HepG2 (cell line): Measurements from ENCODE around the gene SLC25A11. TPM values are rescaled to one million over a fixed set of nuclear protein-coding genes. Genes with fewer than 3 reads are reported as not detected.

ENCODE experiments used
- ATAC-seq: fragments of 200-7000 bp; cut with Tn5 transposase; 3 replicates; pipeline ENCODE4 v1.9.1; 2020; ENCODE audit warnings: mild to moderate bottlenecking, moderate library complexity
- BruUV-seq: library from RNA; stranded (reverse); fragments of 400-500 nt; replicated peaks from 2 replicates; lab custom pipeline; 2021; lab: Mats Ljungman, UMichigan
- CTCF ChIA-PET: fragments of 300-600 bp; formaldehyde crosslinking; extraction: SDS; loops from one replicate; lab custom pipeline; 2021; ENCODE audit warnings: low total read pairs, inconsistent platforms, low intra/inter-chr PET ratio; lab: Yijun Ruan, JAX
- POLR2A ChIA-PET: fragments of 350-600 bp; sonication (Branson Sonifier 250); formaldehyde crosslinking; loops from one replicate; lab custom pipeline; 2020; ENCODE audit warnings: antibody characterized with exemption, inconsistent platforms; lab: Yijun Ruan, JAX
- DNase-seq: peaks from one replicate; pipeline ENCODE4 v3.0.0-alpha.2; 2015; ENCODE audit warnings: low spot score
- FAIRE-seq: peaks from 3 replicates; lab custom pipeline; 2011; peaks lifted over from hg19 to GRCh38; lab: Jason Lieb, UNC
- H2AFZ ChIP-seq: one replicate; pipeline ENCODE4 v1.6.1; 2011; ENCODE audit warnings: low read length, inconsistent platforms
- H3K27ac ChIP-seq: fragments of 300-600 bp; 3 replicates; pipeline ENCODE4 v1.8.0; 2011; ENCODE audit warnings: mixed run types, mild to moderate bottlenecking, mixed read lengths, low read length, inconsistent platforms; ENCODE audit not compliant: insufficient read depth; ENCODE audit errors: extremely low read length
- H3K27me3 ChIP-seq, 2 experiments: fragments of 200-600 bp in 1 of 2; 2 replicates in 1 of 2; 3 replicates in 1 of 2; pipeline versions ENCODE4 v1.6.0 to v1.8.0; 2011; ENCODE audit warnings: low read length in 2 of 2, mild to moderate bottlenecking in 2 of 2, moderate library complexity in 2 of 2, inconsistent platforms in 1 of 2; ENCODE audit not compliant: insufficient read depth in 2 of 2, control insufficient read depth in 1 of 2
- H3K36me3 ChIP-seq, 2 experiments: fragments of 200-600 bp in 1 of 2; replicated peaks in 1 of 2; 2 replicates in 1 of 2; 3 replicates in 1 of 2; pipeline versions ENCODE4 v1.5.1 to v1.8.0; 2011; ENCODE audit warnings: low read length in 2 of 2, inconsistent platforms in 1 of 2; ENCODE audit not compliant: insufficient read depth in 2 of 2, control insufficient read depth in 1 of 2
- H3K4me1 ChIP-seq: 2 replicates; pipeline ENCODE4 v1.5.1; 2012; ENCODE audit warnings: low read length, inconsistent platforms; ENCODE audit not compliant: insufficient read depth
- H3K4me2 ChIP-seq: 2 replicates; pipeline ENCODE4 v1.6.0; 2011; ENCODE audit warnings: low read depth, low read length, inconsistent platforms
- H3K4me3 ChIP-seq, 3 experiments: fragments of 200-600 bp in 1 of 3; sonication (generic), shearing (Covaris generic) in 1 of 3; replicated peaks in 1 of 3; 2 replicates each; pipeline ENCODE4 v1.5.1; 2011 to 2016; ENCODE audit warnings: low read length in 3 of 3, inconsistent platforms in 2 of 3, low read depth in 2 of 3, mild to moderate bottlenecking in 2 of 3, control low read depth in 1 of 3, mixed read lengths in 1 of 3; ENCODE audit not compliant: insufficient read depth in 1 of 3
- H3K79me2 ChIP-seq: one replicate; pipeline ENCODE4 v1.6.1; 2011; ENCODE audit warnings: low read length, inconsistent platforms; ENCODE audit not compliant: insufficient read depth
- H3K9ac ChIP-seq: 2 replicates; pipeline ENCODE4 v1.6.0; 2011; ENCODE audit warnings: mild to moderate bottlenecking, low read depth, low read length, inconsistent platforms; ENCODE audit not compliant: insufficient read depth
- H3K9me3 ChIP-seq: 2 replicates; pipeline ENCODE4 v1.5.1; 2012; ENCODE audit warnings: mild to moderate bottlenecking, low read length
- H4K20me1 ChIP-seq: 2 replicates; pipeline ENCODE4 v1.6.0; 2011; ENCODE audit warnings: inconsistent platforms, mild to moderate bottlenecking, low read length, moderate library complexity; ENCODE audit not compliant: insufficient read depth
- AGO2 ChIP-seq: fragments of 200-400 bp; formaldehyde crosslinking; optimal IDR thresholded peaks from 2 replicates; pipeline ENCODE3; 2017; ENCODE audit warnings: mild to moderate bottlenecking, low read depth, low read length, moderate library complexity
- ARNT2 ChIP-seq: sonication (generic); formaldehyde crosslinking; IDR thresholded peaks from 2 replicates; pipeline ENCODE4 v1.8.0; 2022; ENCODE audit warnings: mild to moderate bottlenecking, low read depth, missing genetic modification reagents, moderate library complexity
- ARNTL ChIP-seq: sonication (generic); formaldehyde crosslinking; IDR thresholded peaks from 2 replicates; pipeline ENCODE4 v1.4.0; 2020; ENCODE audit warnings: mild to moderate bottlenecking, missing genetic modification reagents
- IKZF4 ChIP-seq: sonication (generic); formaldehyde crosslinking; IDR thresholded peaks from 2 replicates; pipeline ENCODE4 v1.5.1; 2020; ENCODE audit warnings: borderline replicate concordance, mild to moderate bottlenecking, low read depth, missing genetic modification reagents; ENCODE audit errors: not compliant biosample characterization
- ZNF563 ChIP-seq: sonication (generic); formaldehyde crosslinking; IDR thresholded peaks from 2 replicates; pipeline ENCODE4 v1.8.0; 2022; ENCODE audit warnings: mild to moderate bottlenecking, moderate library complexity, missing genetic modification reagents
- ZNF615 ChIP-seq: sonication (generic); formaldehyde crosslinking; IDR thresholded peaks from 2 replicates; pipeline ENCODE4 v1.5.0; 2020; ENCODE audit warnings: mild to moderate bottlenecking, missing genetic modification reagents, borderline replicate concordance
- WGBS: methylation state at CpG from one replicate; pipeline ENCODE4 v1.1.6; 2017; ENCODE audit warnings: low lambda C conversion rate; 5-methylcytosine and 5-hydroxymethylcytosine counted together
- in situ Hi-C: cut with HindIII; loops from 2 replicates; pipeline ENCODE4 v1.10.0; 2017; ENCODE audit warnings: low pct_unique_long_range_greater_than_20kb; ENCODE audit not compliant: extremely low pct_ligation_motif_present
- intact Hi-C: fragments of 100-400 bp; cut with micrococcal nuclease; formaldehyde crosslinking; loops from one replicate; pipeline ENCODE4 v1.10.0; 2022; ENCODE audit not compliant: unreplicated experiment
- polyA plus RNA-seq, 8 experiments: library from polyadenylated mRNA; depleted of rRNA in 3 of 8; stranded (reverse) in 7 of 8; unstranded in 1 of 8; fragments of >200 nt; fragmentation: Illumina TruSeq in 4 of 8; extraction: Trizol in 4 of 8; gene quantifications; 2 replicates each; pipeline versions ENCODE4 v1.2.1 to v1.2.3, GENCODE V29; 2011 to 2016; ENCODE audit warnings: low read depth in 4 of 8, missing spikeins in 1 of 8, mixed read lengths in 1 of 8; ENCODE audit not compliant: insufficient read depth in 1 of 8
- total RNA-seq, 5 experiments: library from RNA; depleted of rRNA; stranded (reverse); fragments of >200 nt; fragmentation: Illumina TruSeq; extraction: Trizol; gene quantifications; 2 replicates each; pipeline ENCODE4 v1.2.3, GENCODE V29; 2016; ENCODE audit warnings: low read depth in 1 of 5

SLC25A11 gene
- total and polyA plus RNA-seq, 2 of the 13 experiments (the other 11 are each of a cell fraction or from before 2014, with no cell fraction given) = 35.4 to 47.2 TPM

GRCh38 chr17:4895657-4896331 lies 44.1 kb downstream of the SLC25A11 start (continued):
- no peak for TF ChIP-seq ZNF563 (CRISPR knock-in tag)
- TF ChIP-seq ARNT2 = no peak
- no peak for TF ChIP-seq ZNF615 (CRISPR knock-in tag)
- no peak for TF ChIP-seq IKZF4 (CRISPR knock-in tag)
- peak; percentile 42 for TF ChIP-seq AGO2

DNA sequence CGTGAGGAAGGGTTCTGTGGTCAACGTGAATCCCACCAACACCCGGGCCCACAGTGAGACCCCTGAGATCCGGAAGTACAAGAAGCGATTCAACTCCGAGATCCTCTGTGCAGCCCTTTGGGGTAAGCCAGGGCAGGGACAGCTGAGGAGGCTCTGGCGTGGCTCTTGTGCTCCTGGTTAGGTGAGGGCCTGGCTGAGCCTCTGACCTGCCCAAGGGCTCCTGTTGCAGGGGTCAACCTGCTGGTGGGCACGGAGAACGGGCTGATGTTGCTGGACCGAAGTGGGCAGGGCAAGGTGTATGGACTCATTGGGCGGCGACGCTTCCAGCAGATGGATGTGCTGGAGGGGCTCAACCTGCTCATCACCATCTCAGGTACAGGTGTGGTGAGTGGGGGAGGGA lies 44.7 kb downstream of the SLC25A11 start:
- in situ Hi-C loops (loop anchor here (10.0 kb wide), 1 partner anchor 340 kb away; the partner anchor contains the start of gene MYBBP1A), intact Hi-C loops (no loop called here)
- H3K27me3 ChIP-seq = no peaks in the 10 kb centered on the region
- H4K20me1 ChIP-seq = no peaks in the 10 kb centered on the region
- TF ChIP-seq ARNTL (CRISPR knock-in tag) = no peak
- peak; percentile 6 for TF ChIP-seq AGO2
- H3K9ac ChIP-seq = no peak overlapping the region
- H2AFZ ChIP-seq = no peak overlapping the region
- H3K4me2 ChIP-seq = no peak overlapping the region
- no peaks in the 10 kb centered on the region for H3K4me1 ChIP-seq
- peaks cover 33 to 69% of the 10 kb centered on the region in 2 experiments; a peak in 4 of 5 replicates for H3K36me3 ChIP-seq
- WGBS = 98% methylated on average over 8 of the region's 13 CpGs
- DNase-seq (no peak), FAIRE-seq (no peak), ATAC-seq (no peak)
- no TSS peak for BruUV-seq
- CTCF ChIA-PET = no interaction called here
- no peak overlapping the region for H3K4me3 ChIP-seq
- no peak overlapping the region for H3K27ac ChIP-seq
- POLR2A ChIA-PET = no interaction called here
- H3K79me2 ChIP-seq = no peaks in the 10 kb centered on the region
- no peaks in the 10 kb centered on the region for H3K9me3 ChIP-seq
